ENCODE results near the gene RALGAPB.

Gene RALGAPB

GRCh38 chr20:38485041-38485440, 12.4 kb downstream of the RALGAPB start:
- peaks cover 34% of the 10 kb centered on the region for H3K36me3 ChIP-seq
- TF ChIP-seq CTCF (IDR thresholded peaks at IDR 0.05) = no peak
- H3K4me3 ChIP-seq (ENCODE audit: low read depth in 1 of 2, low read length in 1 of 2) = no peak overlapping the region
- no peak overlapping the region for H3K27ac ChIP-seq
- no peaks in the 10 kb centered on the region for H3K9me3 ChIP-seq
- H3K27me3 ChIP-seq = no peaks in the 10 kb centered on the region
- no peaks in the 10 kb centered on the region for H3K4me1 ChIP-seq (ENCODE audit: control insufficient read depth in 1 of 2, insufficient read depth in 1 of 2, low read depth in 1 of 2, low read length in 1 of 2)

GRCh38 chr20:38489181-38489580, 16.5 kb downstream of the RALGAPB start:
- no peaks in the 10 kb centered on the region for H3K27me3 ChIP-seq
- no peak overlapping the region for H3K4me3 ChIP-seq (ENCODE audit: low read depth in 1 of 2, low read length in 1 of 2)
- peaks cover 63% of the 10 kb centered on the region for H3K36me3 ChIP-seq
- H3K27ac ChIP-seq = no peak overlapping the region
- TF ChIP-seq CTCF (IDR thresholded peaks at IDR 0.05) = no peak
- no peaks in the 10 kb centered on the region for H3K9me3 ChIP-seq
- H3K4me1 ChIP-seq (ENCODE audit: control insufficient read depth in 1 of 2, insufficient read depth in 1 of 2, low read depth in 1 of 2, low read length in 1 of 2) = no peaks in the 10 kb centered on the region

- Histone ChIP-seq H3K27ac (no peak overlapping the region), H3K27me3 (no peaks in the 10 kb centered on the region), H3K9me3 (no peaks in the 10 kb centered on the region), H3K36me3 (peaks cover 96% of the 10 kb centered on the region), H3K4me1 (ENCODE audit: control insufficient read depth in 1 of 2, insufficient read depth in 1 of 2, low read depth in 1 of 2, low read length in 1 of 2) (no peaks in the 10 kb centered on the region), H3K4me3 (ENCODE audit: low read depth in 1 of 2, low read length in 1 of 2) (no peak overlapping the region)
- no peak for TF ChIP-seq CTCF (IDR thresholded peaks at IDR 0.05)
Measured at GRCh38 chr20:38497246-38497935, 24.7 kb downstream of the RALGAPB start.

GRCh38 chr20:38498909-38499308, 26.3 kb downstream of the RALGAPB start:
- Histone ChIP-seq H3K27ac (no peak overlapping the region), H3K36me3 (peaks cover 95% of the 10 kb centered on the region), H3K27me3 (no peaks in the 10 kb centered on the region), H3K9me3 (no peaks in the 10 kb centered on the region), H3K4me1 (ENCODE audit: control insufficient read depth in 1 of 2, insufficient read depth in 1 of 2, low read depth in 1 of 2, low read length in 1 of 2) (no peaks in the 10 kb centered on the region), H3K4me3 (ENCODE audit: low read depth in 1 of 2, low read length in 1 of 2) (no peak overlapping the region)
- no peak for TF ChIP-seq CTCF (IDR thresholded peaks at IDR 0.05)

- no peaks in the 10 kb centered on the region for H3K9me3 ChIP-seq
- no peak overlapping the region for H3K4me3 ChIP-seq (ENCODE audit: low read depth in 1 of 2, low read length in 1 of 2)
- H3K4me1 ChIP-seq (ENCODE audit: control insufficient read depth in 1 of 2, insufficient read depth in 1 of 2, low read depth in 1 of 2, low read length in 1 of 2) = no peaks in the 10 kb centered on the region
- H3K27ac ChIP-seq = no peak overlapping the region
- H3K27me3 ChIP-seq = no peaks in the 10 kb centered on the region
- TF ChIP-seq CTCF (IDR thresholded peaks at IDR 0.05) = no peak
- H3K36me3 ChIP-seq = peaks cover 92% of the 10 kb centered on the region
Measured at GRCh38 chr20:38499366-38499765, 26.7 kb downstream of the RALGAPB start.

All from neutrophil (primary cell).